ENCODE measurements around the gene NFIC.
"Not testable (repeated sequence)": the region's sequence is repeated elsewhere in the genome, so short reads cannot be mapped to it uniquely, and the experiment has no call there.

The NFIC gene

GRCh38 chr19:3492131-3492839 lies 125.9 kb downstream of the NFIC start:
- no peak for DNase-seq (ENCODE audit: low spot score)

- DNase-seq (ENCODE audit: low spot score), result no peak
Measured at GRCh38 chr19:3492919-3493318, 126.5 kb downstream of the NFIC start.

- no peak for DNase-seq (ENCODE audit: low spot score)
Measured at GRCh38 chr19:3493651-3494050, 127.3 kb downstream of the NFIC start.

- peak; percentile 46 for DNase-seq (ENCODE audit: low spot score)
Measured at GRCh38 chr19:3494051-3494450, 127.7 kb downstream of the NFIC start.

GRCh38 chr19:3494559-3494958 lies 128.2 kb downstream of the NFIC start:
- no peak for DNase-seq (ENCODE audit: low spot score)

- DNase-seq (ENCODE audit: low spot score), result no peak
Measured at GRCh38 chr19:3496392-3497273, 130.2 kb downstream of the NFIC start.

- DNase-seq (ENCODE audit: low spot score), result no peak
Measured at GRCh38 chr19:3497757-3498520, 131.6 kb downstream of the NFIC start.

GRCh38 chr19:3499738-3500428 lies 133.5 kb downstream of the NFIC start:
- no peak for DNase-seq (ENCODE audit: low spot score)

GRCh38 chr19:3500429-3501101 lies 134.2 kb downstream of the NFIC start, which contains the start of gene DOHH:
DOHH (minus strand) TSS chr19:3500674; CDS start chr19:3496814, 3,860 bp downstream.
- DNase-seq (ENCODE audit: low spot score), result peak; percentile 97

GRCh38 chr19:3501780-3502179 lies 135.4 kb downstream of the NFIC start:
- DNase-seq (ENCODE audit: low spot score), result no peak

- DNase-seq (ENCODE audit: low spot score), result no peak
Measured at GRCh38 chr19:3503036-3503572, 136.7 kb downstream of the NFIC start.

- DNase-seq (ENCODE audit: low spot score), result no peak
Measured at GRCh38 chr19:3504735-3505134, 138.4 kb downstream of the NFIC start.

GRCh38 chr19:3505598-3506383 lies 139.4 kb downstream of the NFIC start, which contains the start of gene FZR1:
FZR1 (plus strand) TSS chr19:3506311; CDS start chr19:3522990, 16,679 bp downstream.
- peak; percentile 99 for DNase-seq (ENCODE audit: low spot score)

- peak; percentile 43 for DNase-seq (ENCODE audit: low spot score)
Measured at GRCh38 chr19:3506384-3507340, 140.3 kb downstream of the NFIC start.

- DNase-seq (ENCODE audit: low spot score), result no peak
Measured at GRCh38 chr19:3507371-3508120, 141.2 kb downstream of the NFIC start.

- not testable (repeated sequence) for DNase-seq (ENCODE audit: low spot score)
Measured at GRCh38 chr19:3508121-3508661, 141.8 kb downstream of the NFIC start.

- no peak for DNase-seq (ENCODE audit: low spot score)
Measured at GRCh38 chr19:3508771-3509535, 142.6 kb downstream of the NFIC start.
